SU-DHL-6 (cell line): ENCODE data around the gene CYP1A1.

Source experiments
- CTCF ChIP-seq: fragments of 200-600 bp; sonication (generic); IDR thresholded peaks from one replicate; pipeline ENCODE4 v1.5.1; 2017; ENCODE audit warnings: antibody characterized with exemption, mild to moderate bottlenecking, low read length, moderate library complexity; ENCODE audit not compliant: insufficient read depth, poor library complexity, severe bottlenecking
- EZH2phosphoT487 ChIP-seq: fragments of 200-600 bp; sonication (generic), shearing (Covaris generic); conservative IDR thresholded peaks from 2 replicates; pipeline ENCODE4 v1.6.1; 2018; ENCODE audit warnings: mild to moderate bottlenecking, antibody characterized with exemption, low read length, moderate library complexity, mixed read lengths

- no peak for TF ChIP-seq CTCF
- TF ChIP-seq EZH2phosphoT487: no peak
Measured at GRCh38 chr15:74680456-74680855, 44.9 kb downstream of the CYP1A1 start.
